Thymus (tissue), 11 donors: Measurements from ENCODE around the gene DAPK2. TPM values are rescaled to one million over a fixed set of nuclear protein-coding genes. Genes with fewer than 3 reads are reported as not detected.

Source experiments
- DNase-seq, 9 donors: peaks; one replicate each; pipeline ENCODE4 v3.0.0-alpha.2; 2013; ENCODE audit warnings: low spot score in 9 of 9, low read depth in 6 of 9, missing footprints in 1 of 9
- H3K27ac ChIP-seq, 2 donors: one replicate each; pipeline ENCODE4 v1.5.1; 2013; ENCODE audit warnings: control low read depth in 1 of 2, low read depth in 1 of 2, low read length in 1 of 2, mild to moderate bottlenecking in 1 of 2, moderate library complexity in 1 of 2
- H3K27me3 ChIP-seq, 2 donors: one replicate each; pipeline ENCODE4 v1.5.1; 2013; ENCODE audit warnings: low read length in 1 of 2; ENCODE audit not compliant: control insufficient read depth in 2 of 2, insufficient read depth in 1 of 2
- H3K36me3 ChIP-seq, 2 donors: one replicate each; pipeline ENCODE4 v1.5.1; 2013; ENCODE audit warnings: low read length in 1 of 2, mild to moderate bottlenecking in 1 of 2, moderate library complexity in 1 of 2; ENCODE audit not compliant: control insufficient read depth in 2 of 2, insufficient read depth in 2 of 2
- H3K4me1 ChIP-seq, 2 donors: one replicate each; pipeline ENCODE4 v1.5.1; 2013; ENCODE audit warnings: low read length in 2 of 2; ENCODE audit not compliant: control insufficient read depth in 2 of 2, insufficient read depth in 2 of 2
- H3K4me3 ChIP-seq, 2 donors: one replicate each; pipeline ENCODE4 v1.5.1; 2013; ENCODE audit warnings: low read length in 2 of 2, control low read depth in 1 of 2, mild to moderate bottlenecking in 1 of 2
- H3K9me3 ChIP-seq, 2 donors: one replicate each; pipeline ENCODE4 v1.5.1; 2013; ENCODE audit warnings: low read length in 1 of 2, mild to moderate bottlenecking in 1 of 2; ENCODE audit not compliant: control insufficient read depth in 2 of 2, insufficient read depth in 1 of 2
- WGBS: extraction: QIAGEN DNeasy Blood & Tissue Kit; methylation state at CpG from one replicate; pipeline ENCODE4 v1.1.7; 2013; 5-methylcytosine and 5-hydroxymethylcytosine counted together
- polyA plus RNA-seq: library from polyadenylated mRNA; stranded (reverse); fragments of 200-250 nt; gene quantifications from one replicate; pipeline ENCODE4 v1.2.3, GENCODE V29; 2013
- total RNA-seq: library from RNA; stranded (reverse); fragments of 120-200 nt; gene quantifications from one replicate; pipeline ENCODE4 v1.2.4, GENCODE V29; 2013
- donor health status: healthy.

DAPK2 gene
- total and polyA plus RNA-seq, 2 donors, result 3.3 TPM

DNA sequence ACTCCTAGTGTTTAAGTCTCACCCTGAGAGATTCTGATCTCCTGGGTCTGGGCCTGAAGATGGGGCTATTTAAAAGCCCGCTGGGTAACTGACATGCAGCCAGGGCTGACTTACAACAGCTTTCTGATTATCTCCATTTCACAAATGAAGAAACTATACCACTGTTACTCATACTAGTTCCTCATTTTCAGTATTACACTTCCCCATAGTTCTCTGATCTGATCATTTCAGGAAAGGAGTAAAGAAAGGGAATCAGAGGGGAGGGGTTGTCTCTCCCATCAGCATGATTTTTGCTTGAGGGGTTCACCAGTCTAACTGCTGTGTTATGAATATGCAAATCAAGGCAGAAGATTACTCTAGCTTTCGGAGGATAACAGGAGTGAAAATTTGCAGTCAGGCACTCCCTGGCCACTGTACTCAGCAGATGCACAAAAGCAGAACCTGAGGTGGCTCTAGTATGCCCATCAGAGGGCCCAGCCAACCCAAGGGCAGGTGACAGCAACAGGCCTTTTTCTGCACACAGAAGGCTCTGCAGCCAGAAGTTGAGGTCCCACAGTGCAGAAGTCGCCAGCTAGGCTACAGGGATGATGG lies 59.4 kb downstream of the DAPK2 start:
- no peak overlapping the region for H3K4me3 ChIP-seq
- DNase-seq, result no peak
- 71% methylated on average over 3 of the region's 3 CpGs for WGBS
- no peaks in the 10 kb centered on the region for H3K36me3 ChIP-seq
- H3K27me3 ChIP-seq, result no peaks in the 10 kb centered on the region
- H3K9me3 ChIP-seq, result no peaks in the 10 kb centered on the region
- H3K4me1 ChIP-seq, result peaks cover 0 to 17% of the 10 kb centered on the region in 2 donors
- no peak overlapping the region for H3K27ac ChIP-seq

DNA sequence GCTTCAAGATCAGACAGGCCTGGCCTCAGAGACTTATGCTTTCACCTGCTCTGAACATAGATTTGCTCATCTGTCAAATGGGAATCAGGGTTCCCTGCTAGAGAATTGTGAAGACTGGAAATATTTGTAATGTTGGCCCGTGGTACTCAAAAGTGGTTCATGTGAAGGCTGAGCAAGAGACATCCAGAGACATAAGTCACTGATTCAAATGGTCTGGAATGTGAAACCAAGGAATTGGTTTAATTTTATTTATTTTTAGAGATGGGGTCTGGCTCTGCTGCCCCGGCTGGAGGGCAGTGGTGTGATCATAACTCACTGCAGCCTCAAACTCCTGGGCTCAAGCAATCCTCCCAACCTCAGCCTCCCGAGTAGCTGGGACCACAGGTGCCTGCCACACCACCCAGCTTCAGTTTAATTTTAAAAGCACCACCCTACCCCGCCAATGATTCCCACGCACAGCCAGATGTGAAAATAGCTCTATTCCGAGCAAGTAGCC lies 60.1 kb downstream of the DAPK2 start:
- H3K9me3 ChIP-seq, result no peaks in the 10 kb centered on the region
- no peak for DNase-seq
- H3K27me3 ChIP-seq, result no peaks in the 10 kb centered on the region
- H3K4me3 ChIP-seq, result no peak overlapping the region
- H3K4me1 ChIP-seq, result peaks cover 0 to 14% of the 10 kb centered on the region in 2 donors
- WGBS, result 94% methylated on average over 6 of the region's 6 CpGs
- no peak overlapping the region for H3K27ac ChIP-seq
- no peaks in the 10 kb centered on the region for H3K36me3 ChIP-seq

DNA sequence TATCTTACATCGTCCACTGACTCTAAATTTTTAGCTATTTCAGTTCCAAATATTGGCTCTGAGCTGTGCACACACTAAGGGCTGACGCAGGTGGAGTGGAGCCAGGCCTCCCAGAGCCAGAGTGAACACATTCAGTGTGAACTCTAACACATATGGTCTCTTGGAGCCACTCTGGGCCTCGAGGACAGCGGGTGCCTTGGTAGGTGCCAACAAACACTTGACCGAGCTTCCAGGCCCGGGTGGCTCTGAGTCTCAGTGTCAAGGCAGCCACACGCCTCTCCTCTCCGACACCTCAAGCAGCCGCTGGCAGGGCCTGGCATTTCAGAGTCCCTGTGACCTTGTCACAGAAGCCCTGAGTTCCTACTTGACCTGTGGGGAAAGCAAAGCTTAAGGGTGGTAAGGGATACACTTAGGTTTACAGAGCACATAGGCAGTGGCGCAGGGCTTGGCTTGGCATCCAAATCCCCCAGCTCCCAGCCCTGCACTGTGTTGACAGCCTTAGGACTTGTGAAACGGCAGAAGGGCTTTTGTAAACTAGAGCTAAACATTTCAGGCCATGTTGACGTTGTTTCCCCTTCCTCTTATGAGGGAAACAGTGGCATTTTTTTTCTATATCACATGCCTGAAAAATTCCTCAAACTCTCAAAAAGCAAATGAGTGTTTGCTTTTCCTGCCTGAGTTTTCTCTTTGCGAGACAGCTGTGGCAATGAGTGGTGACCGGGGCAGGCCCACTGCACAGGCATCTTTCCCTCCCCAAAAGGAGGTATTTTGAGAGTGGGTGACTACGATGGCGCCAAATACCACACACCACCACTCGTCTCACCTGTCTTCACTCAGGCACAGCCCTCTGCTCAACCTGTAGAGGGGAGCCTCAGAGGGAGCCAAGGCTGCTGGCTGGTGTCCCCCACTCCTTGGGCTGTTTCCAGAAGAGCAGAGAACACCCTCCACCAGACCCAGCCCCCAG lies 60.8 kb downstream of the DAPK2 start:
- 91% methylated on average over 17 of the region's 17 CpGs for WGBS
- Histone ChIP-seq H3K4me1 (peaks cover 0 to 8% of the 10 kb centered on the region in 2 donors), H3K9me3 (no peaks in the 10 kb centered on the region), H3K27me3 (no peaks in the 10 kb centered on the region), H3K27ac (no peak overlapping the region), H3K4me3 (no peak overlapping the region), H3K36me3 (no peaks in the 10 kb centered on the region)
- DNase-seq, result no peak

DNA sequence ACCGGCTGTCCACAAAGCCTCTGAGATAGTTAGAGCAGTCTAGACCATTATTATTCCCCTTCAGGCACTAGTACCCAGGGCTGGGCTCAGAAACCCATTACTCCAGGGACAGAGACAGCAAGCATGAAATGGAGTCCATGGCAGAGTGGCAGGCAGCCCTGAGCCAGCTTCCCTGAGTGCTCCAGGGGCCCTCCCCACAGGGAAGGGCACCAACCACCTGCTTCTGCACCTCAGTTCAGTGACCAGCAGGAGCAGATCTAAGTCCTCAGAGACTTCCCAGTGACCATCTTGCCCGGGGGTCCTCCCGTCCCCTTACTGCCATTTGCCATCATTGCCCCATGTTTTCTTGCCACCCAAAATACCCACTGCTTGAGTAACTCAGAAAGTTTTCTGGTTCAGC lies 62.0 kb downstream of the DAPK2 start:
- Histone ChIP-seq H3K4me3 (no peak overlapping the region), H3K27ac (no peak overlapping the region), H3K36me3 (no peaks in the 10 kb centered on the region), H3K27me3 (no peaks in the 10 kb centered on the region), H3K4me1 (peaks cover 0 to 7% of the 10 kb centered on the region in 2 donors), H3K9me3 (no peaks in the 10 kb centered on the region)
- DNase-seq, result no peak
- 97% methylated on average over 3 of the region's 3 CpGs for WGBS

DNA sequence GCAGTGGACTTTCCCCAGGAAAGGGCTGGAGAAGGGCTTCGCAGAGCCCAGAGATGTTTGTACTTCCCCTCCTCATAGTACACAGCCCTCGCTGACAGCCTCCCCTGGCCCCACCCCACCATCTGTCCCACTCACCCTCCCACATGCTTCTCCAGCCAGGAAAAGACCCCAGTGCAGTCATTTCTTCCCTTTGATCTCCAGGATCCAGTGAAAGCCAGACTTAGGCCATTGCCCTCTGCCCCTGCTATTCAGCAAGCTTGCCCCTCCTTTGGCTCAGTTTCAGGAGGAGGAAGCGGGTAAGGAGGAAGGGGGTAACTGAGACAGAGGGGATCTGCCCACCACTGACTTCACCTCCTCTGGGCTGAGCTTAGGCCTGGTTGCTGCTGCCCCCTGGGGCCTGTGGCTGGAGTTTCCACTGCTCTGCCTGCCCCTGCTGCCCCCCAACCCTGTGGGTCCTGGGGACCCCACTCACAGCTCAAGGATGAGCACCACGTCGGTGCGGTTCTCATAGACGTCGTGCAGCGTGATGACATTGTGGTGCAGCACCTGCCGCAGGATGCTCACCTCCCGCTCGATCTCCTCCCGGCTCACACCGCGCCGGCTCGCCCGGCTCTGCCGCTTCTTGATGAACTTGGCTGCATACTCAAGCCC lies 63.1 kb downstream of the DAPK2 start:
- no peak for DNase-seq
- Histone ChIP-seq H3K4me3 (no peak overlapping the region), H3K36me3 (no peaks in the 10 kb centered on the region), H3K27me3 (no peaks in the 10 kb centered on the region), H3K27ac (no peak overlapping the region), H3K4me1 (peaks cover 0 to 7% of the 10 kb centered on the region in 2 donors), H3K9me3 (no peaks in the 10 kb centered on the region)
- WGBS, result 97% methylated on average over 19 of the region's 19 CpGs

DNA sequence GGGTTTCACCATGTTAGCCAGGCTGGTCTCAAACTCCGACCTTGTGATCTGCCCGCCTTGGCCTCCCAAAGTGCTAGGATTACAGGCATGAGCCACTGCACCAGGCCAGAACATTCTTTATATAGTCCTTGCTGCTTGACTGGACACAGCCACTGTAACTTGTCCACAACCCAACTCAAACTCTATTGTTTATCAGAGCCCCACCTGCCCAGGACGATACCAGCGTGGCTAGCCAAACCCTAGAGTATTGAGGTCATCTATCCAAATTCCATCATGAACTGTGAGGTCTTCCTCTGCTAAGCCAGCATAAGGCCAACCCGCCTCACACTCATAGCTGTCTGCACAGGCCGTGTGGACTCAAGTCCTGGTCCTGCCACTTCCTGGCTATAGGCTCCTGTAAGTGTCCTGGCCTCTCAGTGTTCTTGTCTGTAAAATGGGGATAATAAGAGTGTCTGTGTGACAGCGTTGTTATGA lies 63.9 kb downstream of the DAPK2 start:
- 97% methylated on average over 7 of the region's 7 CpGs for WGBS
- no peak overlapping the region for H3K4me3 ChIP-seq
- H3K27ac ChIP-seq, result no peak overlapping the region
- no peaks in the 10 kb centered on the region for H3K9me3 ChIP-seq
- no peak for DNase-seq
- peaks cover 0 to 7% of the 10 kb centered on the region in 2 donors for H3K4me1 ChIP-seq
- no peaks in the 10 kb centered on the region for H3K36me3 ChIP-seq
- no peaks in the 10 kb centered on the region for H3K27me3 ChIP-seq

DNA sequence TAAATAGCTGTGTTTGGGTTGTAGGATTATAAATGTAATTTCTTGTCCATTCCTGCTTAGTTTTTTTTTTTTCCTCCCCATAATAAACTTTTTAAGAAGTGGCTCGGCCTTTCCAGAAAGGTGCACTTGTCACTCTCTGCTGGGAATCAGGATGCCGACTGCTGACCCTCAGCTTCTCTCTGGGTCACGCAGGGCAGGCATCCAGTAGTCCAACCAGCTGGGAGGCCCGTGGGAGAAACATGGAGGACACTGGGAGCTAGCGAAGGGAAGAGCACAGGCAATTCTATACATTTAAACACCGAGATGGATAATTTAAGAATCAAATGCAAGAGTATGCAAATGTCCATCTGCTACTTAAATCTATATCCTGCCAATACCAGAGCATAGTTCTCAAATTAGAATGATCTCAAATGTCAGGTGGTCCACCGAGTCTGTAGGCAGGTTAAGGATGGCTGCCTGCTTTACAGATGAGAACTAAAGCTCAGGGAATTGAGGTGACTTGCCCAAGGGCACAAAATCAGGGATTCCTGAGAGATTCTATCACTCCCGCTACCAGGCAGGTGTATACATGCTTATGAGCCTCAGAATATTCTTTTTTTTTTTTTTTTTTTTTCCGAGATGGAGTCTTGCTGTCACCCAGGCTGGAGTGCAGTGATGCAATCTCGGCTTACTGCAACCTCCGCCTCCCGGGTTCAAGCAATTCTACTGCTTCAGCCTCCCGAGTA lies 64.5 kb downstream of the DAPK2 start:
- 93% methylated on average over 13 of the region's 13 CpGs for WGBS
- H3K27me3 ChIP-seq, result no peaks in the 10 kb centered on the region
- H3K9me3 ChIP-seq, result no peaks in the 10 kb centered on the region
- H3K4me3 ChIP-seq, result no peak overlapping the region
- H3K36me3 ChIP-seq, result no peaks in the 10 kb centered on the region
- no peak overlapping the region for H3K27ac ChIP-seq
- no peak for DNase-seq
- peaks cover 0 to 7% of the 10 kb centered on the region in 2 donors for H3K4me1 ChIP-seq

DNA sequence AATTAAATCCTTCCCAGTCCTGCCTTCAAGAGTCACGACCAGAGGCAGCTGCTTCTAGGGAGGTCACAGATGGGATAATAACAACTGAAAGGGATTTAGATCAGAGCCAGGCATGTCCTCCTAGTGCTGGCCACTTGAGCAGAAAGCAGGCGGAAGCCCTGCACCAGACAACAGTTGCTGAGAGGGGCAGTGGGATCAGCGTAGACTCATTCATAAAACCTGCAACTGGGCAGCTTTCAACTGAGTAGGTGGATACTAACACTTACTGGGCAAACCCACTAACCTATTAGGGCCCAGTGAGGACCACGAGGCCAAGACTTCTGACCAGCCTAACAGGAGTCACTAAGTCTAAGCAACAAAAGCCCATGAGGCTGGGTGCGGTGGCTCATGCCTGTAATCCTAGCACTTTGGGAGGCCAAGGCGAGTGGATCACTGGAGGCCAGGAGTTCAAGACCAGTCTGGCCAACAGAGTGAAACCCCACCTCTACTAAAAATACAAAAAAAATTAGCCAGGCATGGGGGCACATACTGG lies 67.0 kb downstream of the DAPK2 start:
- no peak overlapping the region for H3K27ac ChIP-seq
- no peaks in the 10 kb centered on the region for H3K9me3 ChIP-seq
- no peak for DNase-seq
- H3K36me3 ChIP-seq, result no peaks in the 10 kb centered on the region
- peaks cover 0 to 4% of the 10 kb centered on the region in 2 donors for H3K4me1 ChIP-seq
- 72% methylated on average over 6 of the region's 6 CpGs for WGBS
- H3K27me3 ChIP-seq, result no peaks in the 10 kb centered on the region
- no peak overlapping the region for H3K4me3 ChIP-seq
